Heart left ventricle (tissue), 16 donors: ENCODE results near the gene MOGAT2. TPM values are rescaled to one million over a fixed set of nuclear protein-coding genes. Genes with fewer than 3 reads are reported as not detected.

ENCODE experiments used
- ATAC-seq, 4 donors: fragments of 200-7000 bp; cut with Tn5 transposase; one replicate each; pipeline ENCODE4 v1.9.1; 2020 to 2022; ENCODE audit warnings: moderate library complexity in 4 of 4, mild to moderate bottlenecking in 3 of 4, moderate number of reproducible peaks in 1 of 4
- DNase-seq, 5 donors: peaks; one replicate each; pipeline ENCODE4 v3.0.0-alpha.2; 2020
- H3K27ac ChIP-seq, 12 donors: fragments of 200-600 bp; sonication (generic) in 4 of 12; one replicate each; pipeline versions ENCODE4 v1.5.0 to v1.8.0; 2016 to 2022; ENCODE audit warnings: mild to moderate bottlenecking in 2 of 12
- H3K27me3 ChIP-seq, 9 donors: fragments of 200-600 bp; sonication (generic) in 2 of 9; one replicate each; pipeline versions ENCODE4 v1.5.1 to v1.8.0; 2016 to 2022; ENCODE audit warnings: mild to moderate bottlenecking in 3 of 9
- H3K36me3 ChIP-seq, 9 donors: fragments of 200-600 bp; sonication (generic) in 2 of 9; one replicate each; pipeline versions ENCODE4 v1.5.0 to v1.8.0; 2018 to 2022; ENCODE audit warnings: mild to moderate bottlenecking in 2 of 9
- H3K4me1 ChIP-seq, 12 donors: fragments of 200-600 bp; sonication (generic) in 4 of 12; one replicate each; pipeline versions ENCODE4 v1.5.0 to v1.8.0; 2016 to 2022; ENCODE audit warnings: mild to moderate bottlenecking in 3 of 12
- H3K4me3 ChIP-seq, 12 donors: fragments of 200-600 bp; sonication (generic) in 4 of 12; one replicate each; pipeline versions ENCODE4 v1.5.0 to v1.8.0; 2017 to 2022; ENCODE audit warnings: mild to moderate bottlenecking in 9 of 12, moderate library complexity in 4 of 12
- H3K9me3 ChIP-seq, 12 donors: fragments of 200-600 bp; sonication (generic) in 4 of 12; one replicate each; pipeline versions ENCODE4 v1.5.0 to v1.8.0; 2016 to 2022; ENCODE audit warnings: mild to moderate bottlenecking in 1 of 12
- CTCF ChIP-seq, 12 donors: fragments of 200-600 bp; sonication (generic) in 4 of 12; IDR thresholded peaks; one replicate each; pipeline versions ENCODE4 v1.5.0 to v1.8.0; 2018 to 2022; ENCODE audit warnings: antibody characterized with exemption in 12 of 12, mild to moderate bottlenecking in 5 of 12
- POLR2A ChIP-seq, 2 donors: fragments of 450-650 bp; IDR thresholded peaks; one replicate each; pipeline ENCODE4 v1.6.1; 2017; ENCODE audit warnings: antibody characterized with exemption in 2 of 2, mild to moderate bottlenecking in 2 of 2, moderate library complexity in 2 of 2
- WGBS, 4 donors: extraction: QIAGEN DNeasy Blood & Tissue Kit in 2 of 4; methylation state at CpG; one replicate each; pipeline versions ENCODE4 v1.1.5 to v1.1.7; 2013 to 2018; 5-methylcytosine and 5-hydroxymethylcytosine counted together
- intact Hi-C, 10 donors: fragments of 100-400 bp; cut with DNase I; formaldehyde crosslinking; loops; one replicate each; pipeline versions ENCODE4 v1.11.1 to v1.14.2; 2022
- polyA plus RNA-seq, 2 donors: library from polyadenylated mRNA; stranded (reverse); fragments of 200-250 nt; gene quantifications; one replicate each; pipeline ENCODE4 v1.2.3, GENCODE V29; 2013
- total RNA-seq, 9 donors: library from RNA; depleted of rRNA in 2 of 9; stranded (reverse); fragments of >200 nt in 2 of 9; fragmentation: NEBNext Ultra II Directional in 3 of 9; extraction: Animal tissue kit (Norgen Biotek cat#: 25700) in 3 of 9; gene quantifications; one replicate each; pipeline versions ENCODE4 v1.1.0 to v1.2.4, GENCODE V29; 2016 to 2023
- donor health status: ischemic (EF 13 %, LVEDD 7.1; RV severe dilation, severe dysfunction).
- donor health status: healthy with polysubstance abuse.
- donor health status: DM: no; HTN: yes; CAD: no.
- donor health status: DM: no; HTN: no; CAD: no.
- donor health status: ischemic (EF 25% LVEDD 6.9; RV normal size, moderate dysfunction).
- donor health status: ischemic (EF 25% LVEDD 5.7; RV mildly dilated, moderate dysfunction).
- donor health status: healthy.
- donor health status: DM: yes; HTN: yes; CAD: no.
- donor health status: ischemic (EF 35%, LVEDD 5.7; RV mildly dilated, moderate dysfunction).
- donor health status: nonischemic (EF 11% LVEDD 7.7; RV severe dilation, severe dysfunction).
- donor health status: DM: yes; HTN: yes; CAD: no.
- donor health status: PGD.
- donor health status: ischemic (EF 29% LVEDD 5.4; RV normal size, mild dysfunction).
- donor health status: nonischemic (EF 23%, LVEDD 6.1; RV moderate dilation, normal function).

Gene MOGAT2
- total and polyA plus RNA-seq, 11 donors = 0.04 to 0.27 (median 0.22) TPM; not detected in 7

- intact Hi-C loops = loop anchor here in 7 of 10 donors (2.0 to 10.0 kb wide), 7 partner anchors 45 to 223 kb away; partner anchors contain the start of gene MOGAT2 (in 1 of the 7)
- Histone ChIP-seq H3K27me3 (peaks cover 0 to 23% (median 7%) of the 10 kb centered on the region in 9 donors), H3K4me1 (peaks cover 0 to 42% (median 14%) of the 10 kb centered on the region in 12 donors), H3K36me3 (no peaks in the 10 kb centered on the region), H3K9me3 (no peaks in the 10 kb centered on the region), H3K4me3 (peak overlapping the region in 4 of 12 donors; percentile 49 to 63 (median 60)), H3K27ac (no peak overlapping the region)
- WGBS, 4 donors = 47 to 82% (median 63%) methylated on average over 1 of the region's 1 CpG
- TF ChIP-seq CTCF (IDR thresholded peaks at IDR 0.05) = no peak
- TF ChIP-seq POLR2A (IDR thresholded peaks at IDR 0.05) = no peak
- DNase-seq (no peak), ATAC-seq (no peak)
Measured at GRCh38 chr11:75767793-75768111, 50.1 kb downstream of the MOGAT2 start.

- no peaks in the 10 kb centered on the region for H3K9me3 ChIP-seq
- peaks cover 0 to 23% (median 7%) of the 10 kb centered on the region in 9 donors for H3K27me3 ChIP-seq
- intact Hi-C loops = loop anchor here in 7 of 10 donors (2.0 to 10.0 kb wide), 7 partner anchors 46 to 224 kb away; partner anchors contain the start of gene MOGAT2 (in 1 of the 7)
- H3K4me3 ChIP-seq = peak within 1 kb of the TSS; percentile 13 to 63 (median 57)
- ATAC-seq (peak; percentile 86 to 95 (median 90)), DNase-seq (peak; percentile 77 to 89 (median 83))
- 2 to 14% (median 3%) methylated on average over 9 to 66 of the region's 66 CpGs for WGBS, 4 donors
- TF ChIP-seq CTCF (IDR thresholded peaks at IDR 0.05) (peak in 9 of 12 donors; percentile 19 to 47 (median 32)), POLR2A (IDR thresholded peaks at IDR 0.05) (peak in 1 of 2 donors; percentile 22)
- peaks cover 0 to 44% (median 14%) of the 10 kb centered on the region in 12 donors for H3K4me1 ChIP-seq
- H3K27ac ChIP-seq = peak within 1 kb of the TSS in 8 of 12 donors; percentile 15 to 73 (median 60)
- no peaks in the 10 kb centered on the region for H3K36me3 ChIP-seq
Measured at GRCh38 chr11:75768112-75768908, 50.7 kb downstream of the MOGAT2 start, which contains the start of gene DGAT2. DGAT2 (plus strand) TSS chr11:75768778; CDS start chr11:75768992, 214 bp downstream.

GRCh38 chr11:75768909-75769771, 51.5 kb downstream of the MOGAT2 start:
- ATAC-seq = peak in 3 of 4 donors; percentile 2 to 23 (median 7)
- WGBS, 4 donors = 13 to 35% (median 22%) methylated on average over 20 to 46 of the region's 46 CpGs
- no peak for DNase-seq
- peaks cover 0 to 23% (median 7%) of the 10 kb centered on the region in 9 donors for H3K27me3 ChIP-seq
- H3K36me3 ChIP-seq = no peaks in the 10 kb centered on the region
- peaks cover 0 to 52% (median 14%) of the 10 kb centered on the region in 12 donors for H3K4me1 ChIP-seq
- H3K27ac ChIP-seq = peak overlapping the region in 6 of 12 donors; percentile 15 to 73 (median 62)
- TF ChIP-seq POLR2A (IDR thresholded peaks at IDR 0.05) (no peak), CTCF (IDR thresholded peaks at IDR 0.05) (peak in 1 of 12 donors; percentile 2)
- intact Hi-C loops = loop anchor here in 7 of 10 donors (2.0 to 10.0 kb wide), 7 partner anchors 46 to 224 kb away; partner anchors contain the start of gene MOGAT2 (in 1 of the 7)
- no peaks in the 10 kb centered on the region for H3K9me3 ChIP-seq
- H3K4me3 ChIP-seq = peak overlapping the region; percentile 13 to 63 (median 57)
